CD4-positive, alpha-beta T cell treated with Interleukin-17A for 4 hours (primary cell): ENCODE data around the gene TPRN.
A peak's percentile ranks its signal among the peaks of the same experiment; 100 is the strongest.

ENCODE experiments used
- DNase-seq: peaks from one replicate; pipeline ENCODE4 v3.0.0-alpha.2; 2020; ENCODE audit warnings: mixed read lengths

Gene TPRN

GRCh38 chr9:137223078-137223970 lies 22.8 kb upstream of the TPRN start:
- peak; percentile 98 for DNase-seq

- peak; percentile 24 for DNase-seq
These were observed 21.9 kb upstream of the TPRN start, which contains the start of gene RNF208 for GRCh38 chr9:137222190-137223077. RNF208 (minus strand) TSS chr9:137222240; CDS start chr9:137221212, 1,028 bp downstream.

GRCh38 chr9:137221506-137222111 lies 21.1 kb upstream of the TPRN start:
- peak; percentile 44 for DNase-seq

- no peak for DNase-seq
These were observed 20.6 kb upstream of the TPRN start for GRCh38 chr9:137221095-137221505.

- no peak for DNase-seq
These were observed 20.0 kb upstream of the TPRN start for GRCh38 chr9:137220317-137221094.

GRCh38 chr9:137219757-137220316 lies 19.3 kb upstream of the TPRN start:
- no peak for DNase-seq

- DNase-seq = no peak
These were observed 18.3 kb upstream of the TPRN start for GRCh38 chr9:137218754-137219271.

GRCh38 chr9:137218212-137218753 lies 17.7 kb upstream of the TPRN start:
- DNase-seq = no peak

GRCh38 chr9:137217276-137218211 lies 17.0 kb upstream of the TPRN start:
- DNase-seq = peak; percentile 40

- no peak for DNase-seq
These were observed 15.8 kb upstream of the TPRN start for GRCh38 chr9:137216188-137216965.

GRCh38 chr9:137215196-137215986 lies 14.8 kb upstream of the TPRN start:
- no peak for DNase-seq

- DNase-seq = no peak
These were observed 14.1 kb upstream of the TPRN start for GRCh38 chr9:137214620-137215019.

GRCh38 chr9:137213160-137214060 lies 12.9 kb upstream of the TPRN start:
- no peak for DNase-seq

GRCh38 chr9:137212520-137212919 lies 12.0 kb upstream of the TPRN start:
- no peak for DNase-seq

GRCh38 chr9:137211532-137211931 lies 11.0 kb upstream of the TPRN start:
- no peak for DNase-seq

- no peak for DNase-seq
These were observed 6.1 kb upstream of the TPRN start for GRCh38 chr9:137206602-137207001.
